Mesenchymal stem cell (in vitro differentiated cells and primary cell): ENCODE measurements around the gene PPARA.

ENCODE experiments used
- DNase-seq: peaks from one replicate; pipeline ENCODE4 v3.0.0-alpha.2; 2013
- H2AFZ ChIP-seq: one replicate; pipeline ENCODE4 v1.6.1; 2013; ENCODE audit warnings: low read depth, mild to moderate bottlenecking, control low read depth, inconsistent platforms, low read length, moderate library complexity
- H2AK5ac ChIP-seq: 2 replicates; pipeline ENCODE4 v1.6.1; 2013; ENCODE audit warnings: low read length, moderate library complexity, mild to moderate bottlenecking, inconsistent platforms; ENCODE audit not compliant: severe bottlenecking
- H2BK120ac ChIP-seq: one replicate; pipeline ENCODE4 v1.6.1; 2013; ENCODE audit warnings: low read depth, mild to moderate bottlenecking, inconsistent platforms, low read length, moderate library complexity
- H2BK12ac ChIP-seq, 2 experiments: one replicate each; pipeline ENCODE4 v1.6.1; 2013; ENCODE audit warnings: inconsistent platforms in 2 of 2, low read length in 2 of 2, mild to moderate bottlenecking in 2 of 2, moderate library complexity in 2 of 2, control low read depth in 1 of 2
- H2BK15ac ChIP-seq: one replicate; pipeline ENCODE4 v1.6.1; 2013; ENCODE audit warnings: mild to moderate bottlenecking, low read depth, inconsistent platforms; ENCODE audit not compliant: poor library complexity, severe bottlenecking
- H2BK5ac ChIP-seq: 2 replicates; pipeline ENCODE4 v1.6.1; 2013; ENCODE audit warnings: low read depth, mild to moderate bottlenecking, low read length, control low read depth, inconsistent platforms; ENCODE audit not compliant: poor library complexity, severe bottlenecking
- H3K14ac ChIP-seq, 2 experiments: one replicate each; pipeline ENCODE4 v1.6.1; 2013; ENCODE audit warnings: inconsistent platforms in 2 of 2, low read length in 2 of 2, control low read depth in 1 of 2, mild to moderate bottlenecking in 1 of 2, moderate library complexity in 1 of 2
- H3K18ac ChIP-seq, 2 experiments: one replicate each; pipeline ENCODE4 v1.6.1; 2013; ENCODE audit warnings: inconsistent platforms in 2 of 2, low read length in 2 of 2, control low read depth in 1 of 2, low read depth in 1 of 2, mild to moderate bottlenecking in 1 of 2
- H3K23ac ChIP-seq, 2 experiments: one replicate each; pipeline ENCODE4 v1.6.1; 2013; ENCODE audit warnings: inconsistent platforms in 2 of 2, low read length in 2 of 2, mild to moderate bottlenecking in 2 of 2, moderate library complexity in 2 of 2, control low read depth in 1 of 2
- H3K27ac ChIP-seq: 2 replicates; pipeline ENCODE4 v1.5.1; 2013; ENCODE audit warnings: mild to moderate bottlenecking, moderate library complexity, low read length, control low read depth, inconsistent platforms; ENCODE audit not compliant: poor library complexity, severe bottlenecking
- H3K27me3 ChIP-seq, 2 experiments: 2 replicates each; pipeline versions ENCODE4 v1.6.1 to v1.7.0; 2013; ENCODE audit warnings: low read length in 2 of 2, mild to moderate bottlenecking in 2 of 2, moderate library complexity in 2 of 2, control low read depth in 1 of 2, inconsistent platforms in 1 of 2; ENCODE audit not compliant: control insufficient read depth in 1 of 2, insufficient read depth in 1 of 2
- H3K36me3 ChIP-seq, 2 experiments: 2 replicates each; pipeline versions ENCODE4 v1.6.1 to v1.7.0; 2013; ENCODE audit warnings: low read length in 2 of 2, control low read depth in 1 of 2, inconsistent platforms in 1 of 2, low read depth in 1 of 2, mild to moderate bottlenecking in 1 of 2; ENCODE audit not compliant: insufficient read depth in 2 of 2, control insufficient read depth in 1 of 2
- H3K4ac ChIP-seq, 2 experiments: one replicate each; pipeline ENCODE4 v1.6.1; 2013; ENCODE audit warnings: inconsistent platforms in 2 of 2, low read length in 2 of 2, mild to moderate bottlenecking in 2 of 2, moderate library complexity in 2 of 2, control low read depth in 1 of 2, low read depth in 1 of 2
- H3K4me1 ChIP-seq: 2 replicates; pipeline ENCODE4 v1.6.1; 2013; ENCODE audit warnings: low read depth, low read length, control low read depth; ENCODE audit not compliant: control insufficient read depth, insufficient read depth
- H3K4me2 ChIP-seq: 2 replicates; pipeline ENCODE4 v1.6.1; 2013; ENCODE audit warnings: low read length, mild to moderate bottlenecking, inconsistent platforms; ENCODE audit not compliant: poor library complexity, severe bottlenecking
- H3K4me3 ChIP-seq, 2 experiments: 2 replicates each; pipeline versions ENCODE4 v1.5.1 to v1.7.0; 2013; ENCODE audit warnings: low read length in 2 of 2, mild to moderate bottlenecking in 2 of 2, control low read depth in 1 of 2, low read depth in 1 of 2; ENCODE audit not compliant: insufficient read depth in 1 of 2
- H3K79me1 ChIP-seq: replicated peaks from 2 replicates; pipeline ENCODE4 v1.6.1; 2013; ENCODE audit warnings: mild to moderate bottlenecking, control low read depth, low read length, inconsistent platforms; ENCODE audit not compliant: poor library complexity, severe bottlenecking
- H3K9ac ChIP-seq: 2 replicates; pipeline ENCODE4 v1.7.0; 2013; ENCODE audit warnings: mild to moderate bottlenecking, low read length, moderate library complexity
- H3K9me3 ChIP-seq: 2 replicates; pipeline ENCODE4 v1.7.0; 2013; ENCODE audit warnings: mild to moderate bottlenecking, low read length; ENCODE audit not compliant: control insufficient read depth
- H4K8ac ChIP-seq: one replicate; pipeline ENCODE4 v1.6.1; 2013; ENCODE audit warnings: inconsistent platforms, mild to moderate bottlenecking, low read length, moderate library complexity
- H4K91ac ChIP-seq: one replicate; pipeline ENCODE4 v1.6.1; 2013; ENCODE audit warnings: mild to moderate bottlenecking, low read length, inconsistent platforms
- WGBS: methylation state at CpG from one replicate; pipeline ENCODE4 v1.1.7; 2013; ENCODE audit warnings: mixed read lengths; 5-methylcytosine and 5-hydroxymethylcytosine counted together

PPARA gene

DNA sequence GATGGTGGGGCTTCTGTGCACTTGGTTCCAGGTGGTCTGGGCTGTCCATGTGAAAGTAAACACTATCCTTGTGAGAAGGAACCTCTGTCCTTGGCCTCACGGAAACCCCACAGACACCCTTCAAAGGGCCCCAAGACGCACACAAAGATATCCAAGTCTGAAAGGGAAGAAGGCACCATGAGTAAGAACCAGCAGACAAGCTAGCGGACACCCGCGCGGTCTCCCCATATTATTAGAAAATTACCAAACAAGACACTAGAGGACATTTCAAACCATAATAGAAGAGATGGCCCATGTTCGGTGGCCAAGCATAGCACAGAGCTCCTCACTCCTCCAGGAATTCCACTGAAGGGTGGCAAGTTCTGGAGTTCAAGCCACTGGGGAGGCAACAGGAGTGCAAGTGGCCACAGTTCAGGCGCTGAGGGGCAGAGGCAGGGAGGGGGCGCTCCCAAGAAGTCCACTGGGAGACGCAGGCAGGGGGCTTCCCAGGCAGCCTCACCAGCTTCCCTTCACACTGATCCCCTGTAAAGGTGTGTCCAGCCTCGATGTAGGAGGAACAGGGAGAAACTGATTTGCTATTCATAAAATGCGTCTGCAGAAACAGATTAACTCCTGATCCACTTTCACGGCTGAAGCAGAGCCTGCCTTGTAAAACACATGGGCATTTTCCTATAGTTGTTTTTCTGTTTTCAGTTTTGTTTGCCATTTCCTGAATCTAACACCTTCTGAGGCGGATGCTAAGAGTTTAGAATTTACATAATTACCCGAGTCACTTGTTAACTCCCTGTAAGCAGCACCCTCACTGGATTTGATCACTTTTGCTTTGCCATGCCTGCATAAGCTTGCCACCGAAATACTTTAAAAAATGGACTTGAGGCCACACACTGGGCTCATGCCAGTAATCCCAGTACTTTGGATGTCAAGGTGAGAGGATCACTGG, 9.1 kb upstream of the PPARA start:
- Histone ChIP-seq H2BK5ac (no peak overlapping the region), H2BK15ac (no peak overlapping the region), H3K9me3 (no peaks in the 10 kb centered on the region), H3K4ac (no peak overlapping the region), H3K4me3 (no peak overlapping the region), H4K8ac (no peak overlapping the region), H2AFZ (no peak overlapping the region), H3K4me1 (peaks cover 2% of the 10 kb centered on the region), H2AK5ac (no peak overlapping the region), H4K91ac (no peak overlapping the region), H3K79me1 (no peaks in the 10 kb centered on the region), H2BK12ac (no peak overlapping the region), H3K18ac (no peak overlapping the region), H3K9ac (no peak overlapping the region), H3K14ac (no peak overlapping the region), H3K36me3 (no peaks in the 10 kb centered on the region), H3K27ac (no peak overlapping the region), H3K4me2 (no peak overlapping the region), H3K23ac (no peak overlapping the region), H2BK120ac (no peak overlapping the region), H3K27me3 (peaks cover 15 to 18% of the 10 kb centered on the region in 2 experiments)
- 77% methylated on average over 12 of the region's 16 CpGs for WGBS
- no peak for DNase-seq

DNA sequence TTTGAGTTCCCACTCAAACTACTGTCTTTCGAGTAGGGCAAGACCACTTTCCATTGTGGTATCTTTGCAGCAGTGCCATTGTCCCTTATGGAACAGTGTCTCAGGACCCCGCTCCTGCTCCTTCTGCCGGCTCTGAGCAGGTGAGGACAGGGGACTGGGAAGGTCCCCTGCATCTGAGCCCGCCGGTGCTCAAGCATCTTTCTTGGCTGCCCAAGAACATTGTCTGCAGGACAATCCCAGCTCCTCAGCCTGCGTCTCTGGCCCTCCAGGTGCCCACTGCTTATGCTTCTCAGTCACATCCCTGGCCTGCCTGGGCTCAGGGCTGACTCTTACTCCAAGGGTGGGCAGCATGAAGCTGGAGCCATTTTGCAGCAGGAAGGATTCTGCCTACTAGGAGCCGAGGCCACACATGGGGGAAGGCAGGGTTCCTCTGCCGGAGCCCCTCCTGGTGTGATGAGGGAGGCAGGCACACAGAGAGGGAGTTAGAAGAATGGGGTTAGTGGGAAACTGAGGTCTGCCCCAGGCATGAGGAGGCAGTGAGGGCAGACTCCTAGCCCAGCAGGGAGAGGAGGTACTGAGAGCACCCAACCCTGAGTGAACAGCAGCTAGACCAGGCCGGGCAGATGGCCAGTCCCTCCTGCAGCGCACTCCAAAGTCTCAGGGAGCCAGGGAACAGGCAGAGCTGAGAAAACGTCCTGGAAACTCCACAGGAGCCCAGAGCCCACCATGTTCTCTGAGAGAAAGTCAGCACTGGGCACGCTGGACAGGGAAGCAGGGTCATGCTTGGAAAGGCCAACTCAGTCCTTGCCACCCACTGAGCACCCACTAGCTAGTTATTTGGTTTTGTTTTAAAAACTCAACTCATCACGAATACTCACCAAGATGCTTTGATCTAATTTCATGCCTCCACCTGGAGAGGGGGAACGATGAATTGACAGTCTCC, 7.5 kb upstream of the PPARA start:
- H3K4me2 ChIP-seq: no peak overlapping the region
- H3K4me1 ChIP-seq: no peaks in the 10 kb centered on the region
- H2BK5ac ChIP-seq: no peak overlapping the region
- no peak overlapping the region for H3K9ac ChIP-seq
- no peak overlapping the region for H4K91ac ChIP-seq
- no peak overlapping the region for H4K8ac ChIP-seq
- H3K23ac ChIP-seq: no peak overlapping the region
- H3K18ac ChIP-seq: no peak overlapping the region
- no peak overlapping the region for H2AFZ ChIP-seq
- no peak overlapping the region for H2BK12ac ChIP-seq
- H3K79me1 ChIP-seq: no peaks in the 10 kb centered on the region
- H3K4me3 ChIP-seq: no peak overlapping the region
- H3K27me3 ChIP-seq: peaks cover 30 to 32% of the 10 kb centered on the region in 2 experiments
- no peak overlapping the region for H2AK5ac ChIP-seq
- H3K27ac ChIP-seq: no peak overlapping the region
- H3K9me3 ChIP-seq: no peaks in the 10 kb centered on the region
- H2BK15ac ChIP-seq: no peak overlapping the region
- H3K14ac ChIP-seq: no peak overlapping the region
- no peak overlapping the region for H2BK120ac ChIP-seq
- no peaks in the 10 kb centered on the region for H3K36me3 ChIP-seq
- 84% methylated on average over 14 of the region's 14 CpGs for WGBS
- no peak for DNase-seq
- no peak overlapping the region for H3K4ac ChIP-seq

DNA sequence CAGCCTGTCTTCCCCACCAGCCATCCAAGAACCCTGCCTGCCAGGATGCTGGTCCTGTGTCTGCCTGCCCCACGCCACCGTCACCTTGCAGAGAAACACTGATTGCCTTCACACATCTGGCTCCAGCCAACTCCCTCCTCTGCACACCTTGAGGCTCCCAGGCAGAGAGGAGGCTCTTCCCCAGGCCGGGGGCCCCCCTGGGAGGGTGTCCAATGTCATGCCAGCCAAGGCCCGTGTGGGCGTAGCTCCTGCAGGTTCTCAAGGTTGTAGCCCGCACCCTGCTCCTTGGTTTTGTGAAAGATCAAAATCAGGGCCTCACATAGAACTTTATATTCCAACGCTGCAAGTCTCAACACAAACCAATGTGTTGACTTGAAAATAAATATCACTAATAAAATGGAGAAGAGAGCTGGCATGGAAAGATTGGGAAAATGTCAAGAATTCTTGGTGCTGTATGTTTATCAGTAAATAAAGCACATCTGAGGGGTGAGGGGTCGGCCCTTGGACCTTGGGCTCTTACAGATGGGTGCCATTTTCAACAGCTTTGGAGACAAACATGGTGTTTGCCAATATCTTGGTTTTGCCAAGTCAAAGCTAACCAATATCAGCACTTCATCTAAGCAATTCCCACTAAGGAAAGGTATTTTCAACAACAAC, 6.7 kb upstream of the PPARA start:
- no peak overlapping the region for H3K23ac ChIP-seq
- no peak overlapping the region for H2BK15ac ChIP-seq
- no peak overlapping the region for H2AFZ ChIP-seq
- no peak overlapping the region for H4K91ac ChIP-seq
- no peaks in the 10 kb centered on the region for H3K9me3 ChIP-seq
- peaks cover 38 to 40% of the 10 kb centered on the region in 2 experiments for H3K27me3 ChIP-seq
- H3K79me1 ChIP-seq: no peaks in the 10 kb centered on the region
- no peaks in the 10 kb centered on the region for H3K36me3 ChIP-seq
- H3K18ac ChIP-seq: no peak overlapping the region
- H3K27ac ChIP-seq: no peak overlapping the region
- no peak overlapping the region for H3K9ac ChIP-seq
- no peak overlapping the region for H2BK12ac ChIP-seq
- WGBS: 86% methylated on average over 6 of the region's 8 CpGs
- no peak overlapping the region for H3K14ac ChIP-seq
- H2BK120ac ChIP-seq: no peak overlapping the region
- DNase-seq: no peak
- H3K4me3 ChIP-seq: no peak overlapping the region
- no peak overlapping the region for H3K4me2 ChIP-seq
- no peak overlapping the region for H3K4ac ChIP-seq
- H2AK5ac ChIP-seq: no peak overlapping the region
- no peak overlapping the region for H2BK5ac ChIP-seq
- no peaks in the 10 kb centered on the region for H3K4me1 ChIP-seq
- H4K8ac ChIP-seq: no peak overlapping the region
